NCI-H82 (cell line): ENCODE data around the gene PSME1.

Experiments used
- DNase-seq: peaks from one replicate; lab custom pipeline; 2025; lab: John Stamatoyannopoulos, UW

Gene PSME1

GRCh38 chr14:24135834-24136683 lies at the start of gene PSME1:
TSS of gene PSME1 (plus strand) at chr14:24136194. CDS start at chr14:24136263, 69 bp downstream.
- peak; percentile 95 for DNase-seq

GRCh38 chr14:24087004-24087403 lies 49.0 kb upstream of the PSME1 start:
- DNase-seq: no peak

GRCh38 chr14:24088095-24088494 lies 47.9 kb upstream of the PSME1 start:
- DNase-seq: no peak

GRCh38 chr14:24089890-24090289 lies 46.1 kb upstream of the PSME1 start:
- DNase-seq: peak; percentile 24

- DNase-seq: no peak
Observed at GRCh38 chr14:24092110-24092504, 43.9 kb upstream of the PSME1 start.

GRCh38 chr14:24092505-24093206 lies 43.3 kb upstream of the PSME1 start:
- no peak for DNase-seq

- no peak for DNase-seq
Observed at GRCh38 chr14:24093207-24093900, 42.6 kb upstream of the PSME1 start.

GRCh38 chr14:24093901-24094840 lies 41.8 kb upstream of the PSME1 start, which contains the start of gene PCK2:
TSS of gene PCK2 (plus strand) at chr14:24094311. CDS start at chr14:24094406, 95 bp downstream.
- DNase-seq: peak; percentile 90

GRCh38 chr14:24094841-24095270 lies 41.1 kb upstream of the PSME1 start:
- peak; percentile 62 for DNase-seq

- peak; percentile 73 for DNase-seq
Observed at GRCh38 chr14:24095271-24096068, 40.5 kb upstream of the PSME1 start.

GRCh38 chr14:24096545-24097181 lies 39.3 kb upstream of the PSME1 start:
- DNase-seq: no peak

GRCh38 chr14:24098229-24098926 lies 37.6 kb upstream of the PSME1 start:
- no peak for DNase-seq

- no peak for DNase-seq
Observed at GRCh38 chr14:24098927-24099813, 36.8 kb upstream of the PSME1 start.

- no peak for DNase-seq
Observed at GRCh38 chr14:24100197-24100981, 35.6 kb upstream of the PSME1 start.

GRCh38 chr14:24100982-24101494 lies 35.0 kb upstream of the PSME1 start:
- no peak for DNase-seq

GRCh38 chr14:24102357-24103048 lies 33.5 kb upstream of the PSME1 start:
- no peak for DNase-seq

- no peak for DNase-seq
Observed at GRCh38 chr14:24103451-24103850, 32.5 kb upstream of the PSME1 start.
